Activated T-helper 1 cell treated with anti-CD3 and anti-CD28 coated beads, Interleukin-12 subunit alpha, Interleukin-12 subunit beta, Interleukin-2, Interleukin-4 antibody, amounts not matched to agents 30 ng/mL and 10 ng/mL and 1 ng/mL, durations not matched to agents 14 hours and 24 hours and 36 hours (primary cell): ENCODE data around the gene FPR1. TPM values are rescaled to one million over a fixed set of nuclear protein-coding genes. Genes with fewer than 3 reads are reported as not detected.

Experiments
- DNase-seq: peaks from one replicate; pipeline ENCODE4 v3.0.0; 2021; ENCODE audit warnings: low spot score
- H3K27ac Mint-ChIP-seq: one replicate; pipeline ENCODE4 v1.8.0; 2021; ENCODE audit warnings: mild to moderate bottlenecking, mixed read lengths
- H3K27me3 Mint-ChIP-seq: one replicate; pipeline ENCODE4 v1.8.0; 2022; ENCODE audit warnings: mild to moderate bottlenecking, moderate library complexity, mixed read lengths; ENCODE audit not compliant: insufficient read depth
- H3K36me3 Mint-ChIP-seq: one replicate; pipeline ENCODE4 v1.8.0; 2021; ENCODE audit warnings: low read depth, mixed read lengths
- H3K4me1 Mint-ChIP-seq: one replicate; pipeline ENCODE4 v1.8.0; 2021; ENCODE audit warnings: low read depth, mixed read lengths
- H3K4me3 Mint-ChIP-seq: one replicate; pipeline ENCODE4 v1.8.0; 2021; ENCODE audit warnings: mild to moderate bottlenecking, moderate library complexity, mixed read lengths
- H3K9me3 Mint-ChIP-seq: one replicate; pipeline ENCODE4 v1.8.0; 2021; ENCODE audit warnings: mixed read lengths
- intact Hi-C: fragments of 100-400 bp; cut with micrococcal nuclease; formaldehyde crosslinking; loops from one replicate; pipeline ENCODE4 v1.15.1; 2024
- total RNA-seq: library from RNA; stranded (reverse); gene quantifications from 2 replicates; pipeline ENCODE4 v1.2.3, GENCODE V29; 2022

FPR1 gene
- total RNA-seq, 1 donor from 2014 or later, result not detected

- intact Hi-C loops, result no loop called here
- Mint-ChIP-seq H3K27me3 (peaks cover 16% of the 10 kb centered on the region), H3K36me3 (no peaks in the 10 kb centered on the region)
Observed at GRCh38 chr19:51719251-51719988, 32.3 kb downstream of the FPR1 start.

DNA sequence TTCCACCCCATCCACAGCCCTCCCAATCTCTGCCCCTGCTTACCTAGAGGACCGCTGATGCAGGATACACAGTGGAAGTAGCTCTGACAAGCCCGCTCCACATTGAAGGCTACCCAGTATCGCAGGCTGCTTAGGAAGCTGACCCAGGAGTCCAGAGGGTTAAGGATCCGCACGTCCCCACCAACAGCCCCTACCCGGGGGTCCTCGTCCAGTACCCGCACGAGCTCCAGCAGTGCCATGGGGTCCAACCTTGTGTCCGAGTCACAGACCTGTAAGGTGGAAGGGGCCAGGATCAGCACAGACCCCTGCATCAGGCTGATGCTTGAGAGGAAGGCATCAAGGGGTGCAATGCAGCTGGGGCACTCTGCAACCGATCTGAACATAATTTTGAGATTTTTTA is 34.8 kb downstream of the FPR1 start:
- intact Hi-C loops, result no loop called here
- DNase-seq, result no peak
- Mint-ChIP-seq H3K27me3 (peaks cover 13% of the 10 kb centered on the region), H3K27ac (no peak overlapping the region), H3K4me3 (no peak overlapping the region), H3K36me3 (no peaks in the 10 kb centered on the region), H3K4me1 (no peaks in the 10 kb centered on the region), H3K9me3 (peaks cover 9% of the 10 kb centered on the region)

More at GRCh38 chr19:51719251-51719988, 32.3 kb downstream of the FPR1 start:
- Mint-ChIP-seq H3K27ac (no peak overlapping the region), H3K4me3 (no peak overlapping the region), H3K9me3 (peaks cover 9% of the 10 kb centered on the region), H3K4me1 (no peaks in the 10 kb centered on the region)
- DNase-seq, result no peak

DNA sequence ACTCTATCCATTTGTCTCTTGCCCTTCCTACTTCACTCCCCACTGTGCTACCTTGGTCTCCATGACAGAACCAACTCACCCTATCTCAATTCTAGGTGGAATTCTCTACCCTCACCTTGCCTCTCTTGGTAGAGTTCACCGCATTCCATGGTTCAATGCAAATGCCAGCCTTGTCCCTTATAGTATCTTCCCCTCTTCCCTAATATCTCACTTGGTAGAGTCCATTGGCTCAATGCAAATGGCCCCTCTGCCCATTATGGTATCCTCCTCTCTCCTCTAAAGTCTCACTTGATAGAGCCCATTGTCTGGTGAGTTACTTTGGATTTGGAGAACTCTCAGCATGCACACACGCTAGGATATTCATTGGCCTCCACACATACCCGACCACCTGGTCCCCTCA is 35.8 kb downstream of the FPR1 start:
- Mint-ChIP-seq H3K27me3 (peaks cover 16% of the 10 kb centered on the region), H3K4me3 (no peak overlapping the region), H3K4me1 (no peaks in the 10 kb centered on the region), H3K27ac (no peak overlapping the region), H3K36me3 (no peaks in the 10 kb centered on the region), H3K9me3 (peaks cover 9% of the 10 kb centered on the region)
- intact Hi-C loops, result no loop called here
- DNase-seq, result no peak

DNA sequence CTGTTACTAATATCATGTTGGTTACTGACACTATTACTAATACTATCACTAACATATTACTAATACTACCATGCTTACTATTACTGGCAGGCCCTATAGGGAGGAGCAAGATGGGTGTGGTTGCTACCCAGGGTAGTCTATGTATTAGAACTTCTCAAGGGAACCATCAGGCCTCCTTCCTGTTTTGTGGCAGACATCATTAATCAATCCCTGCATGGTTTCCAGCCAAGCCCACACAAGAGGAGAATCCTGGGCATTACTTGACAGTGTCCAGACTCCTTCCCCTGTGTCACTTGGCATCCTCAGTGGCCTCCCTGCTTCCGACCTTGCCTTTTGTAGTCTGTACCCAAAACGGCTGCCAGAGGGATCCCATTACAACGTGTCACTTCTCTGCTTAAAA is 36.8 kb downstream of the FPR1 start:
- Mint-ChIP-seq H3K27ac (no peak overlapping the region), H3K4me3 (no peak overlapping the region), H3K4me1 (no peaks in the 10 kb centered on the region), H3K36me3 (no peaks in the 10 kb centered on the region), H3K27me3 (peaks cover 13% of the 10 kb centered on the region), H3K9me3 (peaks cover 9% of the 10 kb centered on the region)
- intact Hi-C loops, result no loop called here
- no peak for DNase-seq

GRCh38 chr19:51713319-51714285 is 38.1 kb downstream of the FPR1 start:
- no peaks in the 10 kb centered on the region for H3K36me3 Mint-ChIP-seq
- DNase-seq, result no peak
- H3K27ac Mint-ChIP-seq, result no peak overlapping the region
- intact Hi-C loops, result no loop called here
- peaks cover 6% of the 10 kb centered on the region for H3K9me3 Mint-ChIP-seq
- no peaks in the 10 kb centered on the region for H3K4me1 Mint-ChIP-seq
- peaks cover 11% of the 10 kb centered on the region for H3K27me3 Mint-ChIP-seq
- H3K4me3 Mint-ChIP-seq, result no peak overlapping the region

DNA sequence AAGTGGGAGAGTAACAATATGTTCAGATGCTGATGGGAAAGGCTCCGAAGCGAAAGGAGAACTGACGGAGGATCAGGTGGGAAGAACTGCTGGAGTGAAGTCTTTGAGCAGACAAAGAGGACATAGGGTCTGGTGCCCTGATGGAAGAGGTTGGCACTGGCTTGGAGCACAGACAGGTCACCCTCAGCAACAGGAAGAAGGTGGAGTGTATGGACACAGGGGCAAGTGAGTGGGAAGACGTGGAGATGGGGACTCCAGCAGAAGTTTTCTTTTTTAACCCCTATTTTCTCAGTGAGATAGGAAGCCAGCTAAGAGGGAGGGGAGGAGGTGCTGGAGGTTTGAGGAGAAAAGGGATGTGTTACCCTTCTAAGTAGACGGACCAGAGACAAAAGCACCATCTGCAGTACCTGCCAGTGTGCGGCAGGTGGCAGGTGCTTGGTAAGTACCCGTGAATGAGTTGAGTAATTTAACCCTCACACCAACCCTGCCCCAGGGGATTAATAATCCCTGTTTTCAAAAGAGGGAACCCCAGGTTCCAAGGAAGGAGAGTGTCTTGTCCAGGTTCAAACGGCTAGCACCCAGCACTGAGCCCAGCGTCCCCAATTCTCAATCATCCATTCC is 39.1 kb downstream of the FPR1 start:
- DNase-seq, result no peak
- H3K27me3 Mint-ChIP-seq, result peaks cover 8% of the 10 kb centered on the region
- no peak overlapping the region for H3K27ac Mint-ChIP-seq
- intact Hi-C loops, result no loop called here
- H3K4me3 Mint-ChIP-seq, result no peak overlapping the region
- H3K4me1 Mint-ChIP-seq, result no peaks in the 10 kb centered on the region
- peaks cover 6% of the 10 kb centered on the region for H3K9me3 Mint-ChIP-seq
- peaks cover under 1% of the 10 kb centered on the region for H3K36me3 Mint-ChIP-seq

DNA sequence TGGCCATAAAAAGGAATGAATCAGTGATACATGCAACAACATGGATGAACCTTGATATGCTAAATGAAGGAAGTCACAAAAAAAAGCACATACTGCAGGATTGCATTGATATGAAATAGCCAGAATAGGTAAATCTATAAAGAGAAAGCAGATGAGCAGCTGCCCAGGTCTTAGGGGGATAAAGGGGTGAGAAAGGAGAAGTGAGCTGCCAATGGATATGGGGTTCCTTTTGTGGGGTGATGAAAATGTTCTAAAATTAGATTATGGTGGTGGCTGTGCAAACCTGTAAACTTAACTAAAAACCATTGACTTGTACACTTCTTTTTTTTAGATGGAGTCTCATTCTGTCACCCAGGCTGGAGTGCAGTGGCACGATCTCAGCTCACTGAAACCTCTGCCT is 40.0 kb downstream of the FPR1 start:
- Mint-ChIP-seq H3K4me3 (no peak overlapping the region), H3K36me3 (peaks cover 4% of the 10 kb centered on the region), H3K9me3 (peaks cover 6% of the 10 kb centered on the region), H3K4me1 (no peaks in the 10 kb centered on the region), H3K27me3 (peaks cover 8% of the 10 kb centered on the region), H3K27ac (no peak overlapping the region)
- no peak for DNase-seq
- intact Hi-C loops, result no loop called here

DNA sequence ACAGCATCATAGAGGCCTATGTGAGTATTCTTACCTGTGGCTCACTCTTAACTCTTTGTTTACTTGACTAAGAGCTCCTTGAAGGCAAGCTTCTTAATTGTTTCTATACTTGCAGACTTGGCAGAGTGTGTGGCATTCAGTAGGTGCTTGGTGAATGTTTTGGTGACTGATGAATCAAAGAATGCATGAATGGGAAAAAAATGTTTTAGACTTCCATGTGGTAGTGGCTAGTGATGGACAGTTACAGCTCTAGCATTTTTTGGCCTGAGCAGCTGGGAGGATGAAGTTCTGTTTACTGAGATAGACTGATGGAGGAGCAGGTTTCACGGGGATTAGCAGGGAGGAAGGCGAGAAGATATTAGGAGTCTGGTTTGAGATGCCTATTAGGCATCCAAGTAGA is 41.5 kb downstream of the FPR1 start:
- intact Hi-C loops, result no loop called here
- Mint-ChIP-seq H3K9me3 (no peaks in the 10 kb centered on the region), H3K4me3 (no peak overlapping the region), H3K4me1 (peaks cover 10% of the 10 kb centered on the region), H3K36me3 (peaks cover 14% of the 10 kb centered on the region), H3K27ac (no peak overlapping the region), H3K27me3 (peaks cover 8% of the 10 kb centered on the region)
- DNase-seq, result no peak

- intact Hi-C loops, result no loop called here
- H3K27me3 Mint-ChIP-seq, result peaks cover 8% of the 10 kb centered on the region
- H3K4me1 Mint-ChIP-seq, result peaks cover 14% of the 10 kb centered on the region
- H3K36me3 Mint-ChIP-seq, result peaks cover 16% of the 10 kb centered on the region
- H3K9me3 Mint-ChIP-seq, result no peaks in the 10 kb centered on the region
- H3K4me3 Mint-ChIP-seq, result no peak overlapping the region
- DNase-seq, result no peak
- no peak overlapping the region for H3K27ac Mint-ChIP-seq
Observed at GRCh38 chr19:51709575-51709974, 42.1 kb downstream of the FPR1 start.

DNA sequence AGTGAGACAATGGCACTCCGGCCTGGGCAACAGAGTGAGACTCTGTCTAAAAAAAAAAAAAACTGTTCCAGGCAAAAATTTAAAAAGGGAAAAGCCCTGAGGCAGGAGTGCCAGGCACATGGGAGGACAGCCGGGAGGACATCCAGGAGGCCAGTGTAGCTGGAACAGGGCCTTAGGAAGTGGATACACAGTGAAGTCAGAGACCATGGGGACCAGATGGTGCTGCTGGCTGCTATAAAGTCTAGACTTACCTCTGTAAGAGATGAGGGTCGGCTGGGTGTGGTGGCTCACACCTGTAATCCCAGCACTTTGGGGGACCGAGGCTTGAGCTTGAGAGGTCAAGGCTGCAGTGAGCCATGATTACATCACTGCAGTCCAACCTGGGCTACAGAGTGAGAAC is 42.9 kb downstream of the FPR1 start:
- no peak for DNase-seq
- Mint-ChIP-seq H3K4me1 (peaks cover 14% of the 10 kb centered on the region), H3K4me3 (no peak overlapping the region), H3K36me3 (peaks cover 16% of the 10 kb centered on the region), H3K9me3 (no peaks in the 10 kb centered on the region), H3K27ac (no peak overlapping the region), H3K27me3 (peaks cover 8% of the 10 kb centered on the region)
- intact Hi-C loops, result no loop called here

DNA sequence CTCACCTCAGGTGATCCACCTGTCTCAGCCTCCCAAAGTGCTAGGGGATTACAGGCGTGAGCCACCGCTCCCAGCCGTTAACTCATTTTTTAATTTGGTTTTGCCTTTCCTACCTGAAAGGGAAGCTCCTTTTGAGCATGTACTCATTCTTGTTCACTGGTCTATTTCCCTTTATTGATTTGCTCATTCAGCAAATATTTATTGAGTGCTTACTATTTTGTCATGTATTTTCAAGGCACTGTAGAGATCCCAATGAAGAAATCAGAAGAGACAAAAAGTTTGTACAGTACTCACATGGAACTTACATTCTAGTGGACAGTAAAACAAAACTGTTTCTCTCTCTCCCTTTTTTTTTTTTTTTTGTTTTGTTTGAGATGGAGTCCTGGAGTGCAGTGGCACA is 44.8 kb downstream of the FPR1 start:
- no peak for DNase-seq
- H3K36me3 Mint-ChIP-seq, result peaks cover 16% of the 10 kb centered on the region
- H3K9me3 Mint-ChIP-seq, result no peaks in the 10 kb centered on the region
- H3K4me1 Mint-ChIP-seq, result peaks cover 30% of the 10 kb centered on the region
- H3K4me3 Mint-ChIP-seq, result no peak overlapping the region
- peaks cover 10% of the 10 kb centered on the region for H3K27me3 Mint-ChIP-seq
- H3K27ac Mint-ChIP-seq, result no peak overlapping the region
- intact Hi-C loops, result no loop called here

GRCh38 chr19:51706296-51706695 is 45.4 kb downstream of the FPR1 start:
- no peak for DNase-seq
- Mint-ChIP-seq H3K27me3 (peaks cover 10% of the 10 kb centered on the region), H3K36me3 (peaks cover 16% of the 10 kb centered on the region), H3K27ac (peak overlapping the region; percentile 82), H3K4me3 (peak overlapping the region; percentile 45), H3K9me3 (no peaks in the 10 kb centered on the region), H3K4me1 (peaks cover 30% of the 10 kb centered on the region)
- intact Hi-C loops, result no loop called here

- H3K27ac Mint-ChIP-seq, result peak overlapping the region; percentile 89
- H3K9me3 Mint-ChIP-seq, result no peaks in the 10 kb centered on the region
- intact Hi-C loops, result loop anchor here (1.0 to 2.0 kb wide), 4 partner anchors 14 to 485 kb away; no protein-coding TSS in a partner anchor
- H3K4me3 Mint-ChIP-seq, result peak overlapping the region; percentile 87
- peaks cover 19% of the 10 kb centered on the region for H3K36me3 Mint-ChIP-seq
- peaks cover 30% of the 10 kb centered on the region for H3K4me1 Mint-ChIP-seq
- no peak for DNase-seq
- peaks cover 5% of the 10 kb centered on the region for H3K27me3 Mint-ChIP-seq
Observed at GRCh38 chr19:51704626-51705025, 47.1 kb downstream of the FPR1 start.
